CD1c-positive myeloid dendritic cell (primary cell): ENCODE results near the gene COPS2.

Experiments
- DNase-seq: peaks from one replicate; pipeline ENCODE4 v3.0.0-alpha.2; 2016; ENCODE audit errors: extremely low spot score

The COPS2 gene

DNA sequence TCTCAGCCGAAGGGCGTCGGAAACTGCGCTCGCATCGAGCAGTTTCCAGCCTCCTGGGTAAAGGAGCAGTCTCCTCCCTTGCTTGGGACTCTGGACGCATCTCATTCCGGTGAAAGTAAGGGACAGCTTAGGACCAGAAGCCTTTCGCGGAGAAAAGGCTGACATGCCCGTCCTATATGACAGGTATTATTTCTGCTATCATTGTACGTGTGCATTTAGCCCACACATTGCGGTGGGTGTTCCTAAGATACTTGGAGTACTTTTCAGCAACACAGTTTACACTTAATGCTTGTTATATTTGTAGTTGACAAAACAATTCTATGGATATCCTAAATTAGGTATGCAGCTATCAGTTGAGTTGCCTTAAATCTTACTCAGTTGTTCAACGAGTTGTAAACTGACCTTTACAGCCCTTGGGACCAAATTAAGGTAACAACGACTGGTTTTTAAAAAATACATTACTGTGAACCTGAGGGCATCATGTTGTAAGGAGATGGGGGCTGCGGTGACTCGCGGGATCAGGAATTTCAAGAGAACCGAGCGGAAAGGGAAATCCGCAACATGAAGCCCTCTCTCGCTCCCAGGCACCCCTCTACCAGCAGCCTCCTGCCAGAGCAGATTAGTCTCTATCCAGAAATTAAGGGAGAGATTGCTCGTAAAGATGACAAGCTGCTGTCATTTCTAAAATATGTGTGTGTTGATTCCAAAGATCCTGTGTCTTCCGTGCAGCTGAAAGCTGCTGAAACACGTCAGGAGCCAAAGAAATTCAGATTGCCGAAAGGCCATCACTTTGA is 632 bp upstream of the COPS2 start:
- DNase-seq = peak; percentile 20

DNA sequence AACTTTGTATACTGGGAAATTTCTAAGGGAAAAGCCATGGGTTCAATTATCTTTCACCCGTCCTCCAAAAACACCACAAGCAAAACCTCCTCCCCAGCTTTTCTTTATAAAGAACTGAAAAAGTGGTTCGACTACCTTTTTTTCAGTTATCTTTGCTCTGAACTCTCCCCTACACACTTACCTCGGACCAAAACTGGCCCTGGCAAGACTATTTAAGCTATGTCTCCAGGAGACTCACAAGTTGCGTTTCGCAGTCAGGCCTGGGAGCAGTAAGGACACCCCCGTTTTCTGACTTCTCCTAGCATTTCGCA is 645 bp downstream of the COPS2 start:
- DNase-seq = no peak

DNA sequence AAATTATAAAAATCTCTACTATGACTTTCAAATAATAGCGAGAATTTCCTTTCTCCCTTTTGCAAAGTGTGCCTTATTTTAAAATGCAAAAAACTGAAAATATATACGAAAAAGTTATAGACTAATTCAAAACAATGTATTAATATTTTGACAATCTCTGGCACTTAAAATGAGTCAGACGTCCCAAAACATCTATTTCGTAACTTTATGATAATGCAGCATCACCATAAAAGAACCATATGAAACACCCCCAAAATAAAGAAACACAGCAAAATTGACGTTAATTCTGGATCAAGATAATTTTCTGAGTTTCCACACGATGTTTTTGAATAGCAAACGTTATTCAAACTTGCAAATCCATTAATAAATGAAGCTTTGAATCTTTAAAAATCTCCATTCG is 1.0 kb downstream of the COPS2 start:
- DNase-seq = no peak

DNA sequence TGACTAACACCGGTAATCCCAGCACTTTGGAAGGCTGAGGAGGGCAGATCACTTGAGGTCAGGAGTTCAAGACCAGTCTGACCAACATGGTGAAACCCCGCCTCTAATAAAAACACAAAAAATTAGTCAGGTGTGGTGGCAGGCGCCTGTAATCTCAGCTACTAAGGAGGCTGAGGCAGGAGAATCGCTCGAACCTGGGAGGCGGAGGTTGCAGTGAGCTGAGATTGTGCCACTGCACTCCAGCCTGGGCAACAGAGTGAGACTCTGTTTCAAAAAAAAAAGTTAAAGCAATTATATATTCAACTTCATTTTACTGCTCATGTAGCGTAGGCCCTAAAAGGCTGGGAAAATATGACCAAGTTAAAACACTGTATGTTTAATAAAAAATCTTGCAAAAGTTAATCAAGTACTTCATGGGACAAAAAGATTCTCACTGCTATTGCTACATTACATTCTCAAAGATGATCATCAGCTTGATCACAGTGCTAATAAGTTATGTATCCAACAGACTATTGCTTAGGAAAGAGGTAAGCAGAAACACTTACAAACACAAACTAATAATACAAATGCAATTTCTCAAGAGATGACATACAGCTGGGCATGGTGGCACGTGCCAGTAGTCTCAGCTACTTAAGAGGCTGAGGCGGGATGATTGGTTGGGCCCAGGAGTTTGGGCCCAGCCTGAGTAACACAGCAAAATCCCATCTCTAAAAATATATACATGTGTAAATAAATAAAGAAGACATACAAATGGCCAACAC is 2.7 kb downstream of the COPS2 start:
- no peak for DNase-seq

DNA sequence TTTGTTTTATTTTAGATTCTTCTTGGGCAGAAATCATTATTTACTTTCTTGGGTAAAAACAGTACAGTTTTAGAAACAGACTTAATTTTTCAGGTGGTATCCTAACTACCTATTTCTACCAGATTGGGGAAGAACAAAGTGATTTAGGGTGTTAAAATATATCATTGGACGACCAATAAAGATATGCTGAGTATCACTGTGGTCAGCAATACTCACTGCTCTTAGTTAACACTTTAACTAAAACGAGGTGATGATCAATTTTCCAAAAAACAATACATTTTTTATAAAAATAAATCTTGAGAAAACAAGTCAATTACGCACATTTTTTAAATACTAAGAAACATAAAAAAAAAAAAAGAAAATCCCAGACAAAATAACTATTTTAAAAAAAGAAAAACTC is 3.6 kb downstream of the COPS2 start:
- DNase-seq = no peak

DNA sequence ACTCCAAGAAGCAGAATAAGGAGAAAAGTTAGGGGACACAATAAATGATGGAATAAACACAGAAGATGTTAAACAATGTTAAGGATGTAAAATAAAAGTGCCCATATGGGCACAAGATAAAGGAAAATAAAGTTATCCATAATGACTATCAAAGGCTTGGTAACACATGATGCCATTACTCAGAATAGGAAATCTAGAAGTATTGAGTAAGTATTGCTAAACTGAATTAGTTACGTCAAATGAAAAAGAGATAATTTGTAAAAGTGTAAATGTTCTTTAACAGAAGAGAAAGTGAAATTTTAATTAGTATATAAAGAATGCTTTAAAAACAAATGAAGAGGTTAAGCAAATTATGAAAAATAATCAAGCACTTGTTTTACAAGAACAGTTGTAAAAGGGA is 6.7 kb downstream of the COPS2 start:
- DNase-seq = no peak

DNA sequence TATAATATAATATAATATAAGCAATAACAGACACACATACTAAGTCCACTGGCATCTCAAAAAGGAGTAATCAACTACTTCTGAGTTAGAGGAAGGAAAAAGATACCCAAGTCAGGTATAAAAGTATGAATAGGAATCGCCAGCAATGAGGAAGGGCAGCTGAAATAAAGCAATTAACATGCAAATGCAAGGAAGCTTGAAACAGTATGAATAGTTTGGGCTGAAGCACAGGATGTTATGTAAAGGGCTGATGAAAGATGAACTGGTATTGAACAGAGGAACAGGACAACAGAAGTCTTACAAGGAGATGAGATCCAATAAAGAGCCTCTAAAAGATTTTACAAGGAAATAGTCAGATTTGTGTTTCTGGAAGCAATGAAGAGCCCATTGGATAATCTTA is 7.1 kb downstream of the COPS2 start:
- DNase-seq = no peak

DNA sequence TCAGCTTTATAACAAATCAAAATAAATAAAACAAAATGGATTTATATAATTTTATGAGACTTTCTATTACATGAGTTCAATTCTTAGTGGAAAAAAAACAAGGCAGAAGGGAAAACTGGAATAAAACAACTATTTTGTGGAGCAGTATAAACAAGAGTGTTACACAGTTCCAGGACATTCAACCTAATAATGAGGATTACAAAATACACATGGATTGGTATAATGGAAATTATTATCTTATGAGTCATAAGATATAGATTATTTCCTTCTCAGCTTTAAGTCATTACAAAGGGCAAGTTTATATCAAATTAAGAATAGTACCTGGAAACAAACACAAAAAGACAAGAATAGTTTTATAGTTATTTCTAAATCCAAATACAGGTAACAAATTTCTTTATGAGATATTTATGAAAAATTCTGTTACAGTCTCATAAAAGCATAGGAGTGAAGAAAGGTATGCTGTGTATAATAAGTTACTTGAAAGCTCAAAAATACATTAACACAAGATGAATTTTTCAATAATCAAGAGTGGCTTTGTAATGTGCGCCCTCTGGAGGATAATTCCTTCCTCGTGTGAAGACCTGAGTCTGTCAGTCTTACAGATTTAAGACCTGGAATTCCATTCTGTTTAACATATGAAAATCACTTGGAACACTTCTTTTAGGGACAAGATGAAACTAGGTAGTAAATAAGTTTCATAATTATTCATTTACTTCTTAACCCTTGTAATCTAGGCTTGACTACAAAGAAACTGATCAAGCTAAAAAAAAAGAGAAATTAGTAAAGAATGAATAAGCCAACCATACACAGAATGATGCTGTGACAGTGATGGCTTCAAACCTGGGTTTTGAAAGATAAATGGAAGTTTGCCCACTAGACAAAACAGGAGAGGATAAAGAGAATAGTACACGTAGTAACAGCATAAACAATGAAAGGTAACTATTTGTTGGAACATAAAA is 9.5 kb downstream of the COPS2 start:
- peak; percentile 56 for DNase-seq

DNA sequence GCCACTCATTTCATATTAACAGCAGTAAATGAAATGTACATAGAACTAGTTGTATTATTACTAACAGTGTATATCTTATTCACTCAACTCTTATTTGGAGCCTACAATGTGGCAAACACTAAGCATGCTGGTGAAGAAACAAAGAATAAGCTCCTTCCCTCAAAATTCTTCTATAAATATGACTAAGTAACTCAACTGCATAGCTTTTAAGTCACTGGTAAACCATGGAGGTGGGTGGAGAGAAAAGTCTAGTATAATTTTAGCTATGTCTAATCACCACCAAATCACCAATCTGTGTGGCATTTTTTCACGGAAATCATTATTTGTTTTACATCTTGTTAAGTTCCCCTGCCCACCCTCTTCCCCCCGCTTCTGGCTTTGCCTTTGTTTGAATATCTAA is 17.5 kb downstream of the COPS2 start:
- DNase-seq = no peak

DNA sequence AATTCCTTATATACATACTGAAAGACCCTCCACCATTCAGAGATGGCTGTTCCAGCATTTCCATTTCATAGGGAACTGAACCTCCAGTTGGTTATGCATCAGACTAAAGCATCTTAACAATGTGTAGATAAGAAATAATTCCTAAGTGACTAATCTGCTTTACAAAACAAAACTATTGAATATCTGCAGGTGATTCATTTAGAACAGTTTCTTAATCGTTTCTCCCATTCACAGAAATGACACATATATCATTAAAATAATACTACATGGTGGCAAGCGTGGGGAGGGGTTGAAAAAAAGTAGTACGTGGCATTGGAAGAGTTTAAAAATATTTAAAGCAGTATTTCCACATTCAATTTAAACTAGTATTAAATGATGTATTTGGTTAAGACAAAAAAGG is 19.5 kb downstream of the COPS2 start:
- no peak for DNase-seq

DNA sequence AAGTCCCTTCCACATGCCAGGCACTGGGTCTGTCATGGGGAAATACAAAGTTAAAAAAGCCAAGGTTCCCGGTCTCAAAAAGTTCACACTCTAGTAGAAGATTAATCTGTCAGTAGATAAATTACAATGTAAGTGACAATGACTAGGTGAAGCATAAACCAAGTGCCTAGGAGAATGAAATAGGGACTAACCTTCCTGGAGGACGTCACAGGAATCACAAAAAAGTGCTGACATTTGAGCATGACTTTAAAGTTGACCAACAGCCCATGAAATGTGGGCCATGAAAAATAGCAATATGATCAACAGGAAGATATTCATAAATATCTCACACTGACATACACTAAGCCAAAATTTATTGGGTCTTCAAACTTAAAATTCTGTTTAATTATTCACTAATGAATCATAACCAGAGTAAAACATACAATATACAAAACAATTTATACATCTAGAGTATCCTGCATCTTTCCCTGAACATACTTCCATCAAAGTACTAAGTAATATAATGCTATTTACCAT is 20.0 kb downstream of the COPS2 start:
- DNase-seq = no peak

DNA sequence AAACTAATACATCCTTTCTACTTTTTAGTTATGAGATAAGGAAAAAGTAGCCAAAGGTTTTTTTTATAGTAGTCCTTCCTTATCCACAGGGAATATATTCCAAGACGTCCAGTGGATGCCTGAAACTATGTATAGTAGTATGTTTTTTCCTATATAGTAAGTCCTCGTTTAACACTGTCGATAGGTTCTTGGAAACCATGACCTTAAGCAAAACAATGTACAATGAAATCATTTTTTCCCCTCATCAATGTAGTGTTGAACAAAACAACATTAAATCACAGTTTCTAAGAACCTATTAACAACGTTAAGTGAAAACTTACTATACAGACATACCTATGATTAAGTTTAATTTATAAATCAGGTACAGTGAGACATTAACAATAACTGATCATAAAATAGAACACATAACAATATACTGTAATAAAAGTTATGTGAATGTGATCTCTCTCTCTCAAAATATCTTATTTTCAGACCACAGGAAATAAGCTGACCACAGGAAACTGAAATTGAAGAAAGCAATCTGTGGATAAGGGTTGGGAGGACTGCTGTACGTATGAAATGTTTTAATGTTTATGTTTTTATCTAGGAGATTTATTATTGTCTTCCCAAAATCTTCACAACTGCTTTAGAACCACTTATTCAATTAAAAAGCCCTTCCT is 20.6 kb downstream of the COPS2 start:
- no peak for DNase-seq

DNA sequence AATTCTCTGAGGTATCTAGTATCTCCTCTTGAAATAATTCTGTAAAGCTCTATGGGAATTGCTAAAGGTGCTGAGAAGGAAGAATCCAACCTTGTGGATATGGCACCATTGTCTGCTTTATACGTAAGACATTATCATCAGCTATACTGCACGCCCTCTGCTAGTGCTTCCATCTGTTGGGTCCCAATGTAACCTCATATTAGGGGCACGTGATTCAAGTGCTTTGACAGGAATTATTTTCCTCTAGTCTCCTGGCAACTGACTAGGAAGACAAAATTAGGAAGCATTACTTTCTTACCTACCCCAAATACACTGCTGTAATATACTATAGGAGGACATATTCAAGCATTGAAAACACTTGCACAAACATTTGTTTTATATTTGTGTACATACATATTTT is 24.0 kb downstream of the COPS2 start:
- no peak for DNase-seq

DNA sequence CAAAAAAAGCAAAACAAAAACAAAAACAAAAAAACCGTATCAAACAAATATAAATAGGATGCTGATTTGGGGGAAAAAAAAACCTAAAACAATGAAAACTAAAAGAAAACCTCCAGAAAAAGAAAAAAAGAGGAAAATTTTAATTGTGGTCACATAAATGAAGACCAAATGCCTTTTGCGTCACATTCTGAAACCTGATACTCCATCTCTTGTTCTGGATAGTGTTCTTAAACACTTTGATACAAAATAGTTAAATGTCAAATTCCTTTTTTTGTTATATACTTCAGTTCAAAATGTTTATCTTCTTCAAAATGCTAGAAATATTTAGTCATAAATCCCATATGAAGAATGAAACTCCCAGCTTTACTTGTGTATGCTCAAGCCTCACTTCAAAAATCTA is 31.0 kb downstream of the COPS2 start:
- no peak for DNase-seq

DNA sequence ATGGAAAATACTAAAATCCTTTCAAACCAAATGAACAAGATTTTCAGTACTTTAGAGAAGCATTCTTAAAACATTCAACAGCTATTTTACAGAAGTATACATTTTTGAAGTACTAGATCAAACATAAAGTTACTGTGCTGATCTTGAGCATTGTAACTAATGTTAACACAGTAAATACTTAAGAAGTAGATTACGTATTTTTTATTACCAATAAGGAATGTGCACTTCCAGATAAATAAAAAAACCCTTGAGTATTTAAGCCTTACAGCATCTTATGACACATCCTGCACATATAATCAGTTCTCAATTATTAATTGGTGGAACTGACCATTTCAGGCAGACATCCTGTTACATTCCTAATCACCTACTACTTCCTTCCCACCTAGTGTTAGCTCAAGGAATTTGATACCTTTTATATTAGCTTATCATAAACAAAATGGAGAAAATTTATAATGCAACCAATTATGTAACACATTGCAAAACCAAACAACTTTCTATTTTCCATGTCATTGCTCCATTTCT is 32.8 kb downstream of the COPS2 start:
- DNase-seq = no peak

DNA sequence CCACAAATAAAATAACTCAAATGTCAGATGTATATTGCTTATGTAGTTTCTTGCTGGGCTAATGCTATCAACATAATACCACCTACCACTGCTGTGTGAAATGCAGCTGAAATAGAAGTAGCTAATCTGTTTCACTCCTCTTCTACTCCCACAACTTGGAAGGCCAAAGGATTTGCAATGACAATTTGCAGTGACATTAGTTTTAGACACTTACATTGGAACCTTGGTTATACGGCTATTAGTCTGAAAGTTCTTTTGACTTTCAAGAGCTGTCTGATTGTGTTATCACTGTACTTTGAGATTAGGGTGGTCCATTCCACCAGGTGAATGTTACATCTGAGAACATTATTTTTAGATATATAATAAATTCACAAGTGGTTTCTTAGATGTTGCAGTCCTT is 33.5 kb downstream of the COPS2 start:
- no peak for DNase-seq

DNA sequence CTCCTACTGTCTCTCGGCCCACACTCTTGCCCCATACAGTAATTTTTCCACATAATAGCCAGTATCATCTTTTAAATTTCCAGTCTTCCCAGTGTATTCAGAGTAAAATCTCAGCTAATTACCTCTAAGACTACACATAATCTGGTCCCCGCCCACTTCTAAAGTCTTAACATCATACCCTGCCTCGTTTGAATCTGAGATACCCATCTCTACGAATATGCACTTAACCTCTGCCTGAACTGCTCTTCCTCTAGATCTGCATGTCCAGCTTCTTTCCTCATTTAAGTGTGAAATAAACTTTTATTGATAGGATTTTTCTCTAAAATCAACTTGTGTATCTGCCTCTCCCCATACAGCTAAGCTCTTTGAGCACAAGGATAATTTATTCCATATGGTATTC is 34.6 kb downstream of the COPS2 start:
- no peak for DNase-seq

DNA sequence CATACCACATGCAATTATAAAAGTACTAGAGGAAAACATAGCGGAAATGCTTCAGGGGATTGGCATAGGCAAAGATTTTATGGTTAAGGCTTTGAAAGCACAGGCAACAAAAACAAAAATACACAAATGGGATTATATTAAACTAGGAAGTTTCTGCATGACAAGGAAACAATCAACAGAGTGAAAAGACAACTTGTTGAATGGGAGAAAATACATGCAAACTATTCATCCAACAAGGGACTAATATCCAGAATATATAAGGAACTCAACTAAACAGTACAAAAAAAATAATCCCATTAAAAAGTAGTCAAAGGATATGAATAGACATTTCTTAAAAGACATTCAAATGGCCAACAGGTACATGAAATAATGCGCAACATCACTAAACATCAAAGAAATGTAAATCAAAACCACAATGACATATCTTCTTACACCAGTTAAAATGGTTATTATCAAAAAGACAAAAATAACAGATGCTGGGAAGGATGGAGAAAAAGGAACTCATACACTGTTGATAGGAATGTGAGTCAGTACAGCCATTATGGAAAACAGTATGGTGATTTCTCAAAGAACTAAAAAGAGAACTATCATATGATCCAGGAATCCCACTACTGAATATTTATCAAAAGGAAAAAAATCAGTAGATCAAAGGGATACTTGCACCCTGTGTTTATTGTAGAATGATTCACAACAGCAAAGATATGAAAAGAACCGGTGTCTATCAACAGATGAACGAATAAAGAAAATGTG is 39.1 kb downstream of the COPS2 start:
- no peak for DNase-seq

DNA sequence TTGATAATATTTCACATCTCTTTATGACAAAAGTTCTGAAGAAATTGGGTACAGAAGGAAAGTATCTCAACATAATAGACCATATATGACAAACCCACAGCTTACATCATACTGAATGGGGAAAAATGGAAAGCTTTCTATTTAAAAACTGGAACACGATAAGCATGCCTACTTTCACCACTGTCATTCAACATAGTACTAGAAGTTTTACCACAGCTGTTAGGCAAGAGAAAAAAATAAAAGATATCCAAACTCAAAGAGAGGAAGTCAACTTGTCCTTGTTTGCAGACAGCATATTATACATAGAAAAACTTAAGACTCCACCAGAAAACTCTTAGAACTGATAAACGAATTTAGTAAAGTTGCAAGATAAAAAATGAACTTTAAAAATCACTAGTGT is 40.3 kb downstream of the COPS2 start:
- no peak for DNase-seq

DNA sequence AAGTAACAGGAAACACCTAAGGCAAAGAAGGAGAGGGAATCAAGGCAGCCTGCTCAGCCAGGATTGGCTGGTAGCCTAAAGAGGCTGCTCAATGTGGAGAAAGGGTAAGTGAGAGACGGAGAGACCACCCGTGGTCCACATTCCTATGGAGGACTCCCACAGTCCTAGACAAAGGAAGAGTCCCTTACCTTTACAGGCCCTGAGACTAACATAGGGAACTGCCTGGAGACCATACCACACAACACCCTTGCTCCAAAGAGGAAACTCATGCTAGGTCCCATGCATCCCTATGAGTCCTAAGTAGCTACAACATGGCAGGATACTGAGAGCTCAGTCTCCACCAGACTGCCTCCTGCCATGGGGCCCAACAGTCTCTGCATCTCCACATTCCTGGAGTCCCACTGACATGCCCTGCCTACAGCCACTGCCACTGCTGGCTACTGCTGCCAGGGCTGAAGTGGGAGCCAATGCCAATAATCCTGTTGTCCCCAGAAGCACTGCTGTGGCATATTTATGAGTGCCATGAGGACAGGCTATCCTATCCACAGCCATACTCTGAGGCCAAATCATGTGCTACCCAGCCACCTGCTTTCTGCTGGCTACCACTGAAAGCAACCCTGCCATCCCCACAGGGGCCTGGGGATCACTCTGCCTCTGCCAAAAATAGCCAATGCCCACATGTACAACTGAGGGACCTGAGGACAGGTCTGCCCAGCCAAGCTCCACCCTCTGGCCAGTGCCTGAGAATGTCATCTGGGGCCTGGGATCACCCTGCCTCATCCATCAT is 45.0 kb downstream of the COPS2 start:
- DNase-seq = no peak
